Suprapubic skin (tissue), 4 donors: ENCODE data around the gene SCN5A.

Experiments used
- CTCF ChIP-seq, 2 donors: fragments of 200-600 bp in 1 of 2; fragments of 450-650 bp in 1 of 2; sonication (generic) in 1 of 2; IDR thresholded peaks; one replicate each; pipeline ENCODE4 v1.5.1; 2016 to 2019; ENCODE audit warnings: antibody characterized with exemption in 2 of 2, mild to moderate bottlenecking in 1 of 2, moderate library complexity in 1 of 2
- EP300 ChIP-seq: sonication (generic); formaldehyde crosslinking; IDR thresholded peaks from one replicate; pipeline ENCODE4 v1.6.1; 2017; ENCODE audit warnings: antibody characterized with exemption
- POLR2A ChIP-seq, 2 donors: fragments of 450-650 bp; IDR thresholded peaks; one replicate each; pipeline ENCODE4 v1.6.1; 2017; ENCODE audit warnings: antibody characterized with exemption in 2 of 2, mild to moderate bottlenecking in 2 of 2, moderate library complexity in 2 of 2
- POLR2AphosphoS5 ChIP-seq, 3 donors: sonication (generic); formaldehyde crosslinking; IDR thresholded peaks; one replicate each; pipeline ENCODE4 v1.6.1; 2017; ENCODE audit warnings: antibody characterized with exemption in 3 of 3

GRCh38 chr3:38561746-38562466 lies 87.6 kb downstream of the SCN5A start:
- TF ChIP-seq POLR2A (IDR thresholded peaks at IDR 0.05) (no peak), CTCF (IDR thresholded peaks at IDR 0.05) (no peak), EP300 (no peak), POLR2AphosphoS5 (IDR thresholded peaks at IDR 0.05) (no peak)
